GM12801 (cell line): Measurements from ENCODE around the gene PTPRN2.

Experiments
- TF ChIP-seq, protein P1 (sequence below): IDR thresholded peaks from one replicate; pipeline ENCODE4 v1.5.1; 2011; ENCODE audit warnings: control low read depth; ENCODE audit not compliant: insufficient read length; ENCODE audit errors: extremely low read depth

PTPRN2 gene

DNA sequence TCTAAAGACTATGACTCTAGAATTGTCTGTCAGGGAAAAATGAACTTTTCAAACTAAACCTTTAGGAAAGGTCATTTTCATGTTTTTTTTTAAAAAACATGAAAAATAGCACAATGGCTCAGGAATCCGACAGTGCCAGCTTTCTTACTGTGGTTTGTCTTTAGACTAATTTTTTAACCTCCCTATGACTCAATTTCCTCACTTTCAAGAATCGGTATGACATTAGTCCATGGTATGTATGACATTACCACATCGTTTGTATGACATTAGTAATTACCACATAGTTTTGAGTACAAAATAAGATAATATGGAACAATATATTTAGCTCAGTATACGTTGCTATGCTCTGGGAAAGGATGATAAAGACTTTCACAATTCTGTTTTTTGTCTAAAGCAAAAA is 383.2 kb downstream of the PTPRN2 start:
- TF ChIP-seq, protein P1, sequence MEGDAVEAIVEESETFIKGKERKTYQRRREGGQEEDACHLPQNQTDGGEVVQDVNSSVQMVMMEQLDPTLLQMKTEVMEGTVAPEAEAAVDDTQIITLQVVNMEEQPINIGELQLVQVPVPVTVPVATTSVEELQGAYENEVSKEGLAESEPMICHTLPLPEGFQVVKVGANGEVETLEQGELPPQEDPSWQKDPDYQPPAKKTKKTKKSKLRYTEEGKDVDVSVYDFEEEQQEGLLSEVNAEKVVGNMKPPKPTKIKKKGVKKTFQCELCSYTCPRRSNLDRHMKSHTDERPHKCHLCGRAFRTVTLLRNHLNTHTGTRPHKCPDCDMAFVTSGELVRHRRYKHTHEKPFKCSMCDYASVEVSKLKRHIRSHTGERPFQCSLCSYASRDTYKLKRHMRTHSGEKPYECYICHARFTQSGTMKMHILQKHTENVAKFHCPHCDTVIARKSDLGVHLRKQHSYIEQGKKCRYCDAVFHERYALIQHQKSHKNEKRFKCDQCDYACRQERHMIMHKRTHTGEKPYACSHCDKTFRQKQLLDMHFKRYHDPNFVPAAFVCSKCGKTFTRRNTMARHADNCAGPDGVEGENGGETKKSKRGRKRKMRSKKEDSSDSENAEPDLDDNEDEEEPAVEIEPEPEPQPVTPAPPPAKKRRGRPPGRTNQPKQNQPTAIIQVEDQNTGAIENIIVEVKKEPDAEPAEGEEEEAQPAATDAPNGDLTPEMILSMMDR = no peak

DNA sequence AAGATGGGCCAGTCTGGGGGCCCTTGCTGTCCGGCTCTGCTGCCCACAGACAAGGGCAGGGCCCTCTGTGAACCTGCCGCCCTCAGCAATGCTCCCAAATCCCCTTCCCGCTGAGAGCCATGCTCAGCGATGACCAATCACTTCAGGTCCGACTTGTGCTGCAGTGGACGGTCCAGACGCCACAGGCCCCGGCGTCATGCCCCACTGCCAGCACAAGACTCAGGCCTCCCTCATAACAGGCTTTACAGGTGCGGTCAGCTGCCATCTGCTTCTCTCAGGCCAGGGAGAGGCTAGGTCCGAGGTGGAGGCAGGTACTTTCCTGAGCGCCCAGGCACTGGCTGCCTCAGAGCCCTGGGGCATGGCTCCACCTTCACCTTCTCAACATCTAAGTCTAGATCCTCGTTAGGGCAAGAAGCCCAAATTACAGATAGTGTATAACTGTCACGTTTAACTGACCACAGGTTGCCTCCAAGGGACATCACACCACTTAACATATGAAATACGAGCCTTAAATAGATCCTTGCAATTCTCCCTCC is 393.2 kb downstream of the PTPRN2 start:
- TF ChIP-seq, protein P1 = no peak

DNA sequence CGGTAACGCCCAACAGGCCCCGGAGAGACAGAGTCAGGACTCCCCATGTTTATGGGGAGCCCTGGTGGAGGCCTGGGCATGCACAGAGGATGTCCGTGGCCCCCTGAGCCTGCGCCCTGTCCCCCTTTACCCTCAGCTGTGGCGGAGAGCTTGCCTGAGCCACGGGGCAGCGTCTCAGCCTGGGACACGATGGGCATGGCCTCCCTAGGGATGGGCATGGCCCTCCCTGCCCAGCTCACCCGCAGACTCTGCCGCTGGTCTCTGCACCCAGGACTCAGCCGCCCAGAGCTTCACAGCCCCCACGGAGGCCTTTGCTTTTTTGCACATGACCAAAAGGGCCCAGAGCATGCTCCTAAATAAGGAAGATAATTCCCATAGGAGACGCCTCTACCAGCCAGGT is 394.2 kb downstream of the PTPRN2 start:
- TF ChIP-seq, protein P1 = no peak

- TF ChIP-seq, protein P1 = no peak
Observed at GRCh38 chr7:158192956-158193355, 394.7 kb downstream of the PTPRN2 start.

DNA sequence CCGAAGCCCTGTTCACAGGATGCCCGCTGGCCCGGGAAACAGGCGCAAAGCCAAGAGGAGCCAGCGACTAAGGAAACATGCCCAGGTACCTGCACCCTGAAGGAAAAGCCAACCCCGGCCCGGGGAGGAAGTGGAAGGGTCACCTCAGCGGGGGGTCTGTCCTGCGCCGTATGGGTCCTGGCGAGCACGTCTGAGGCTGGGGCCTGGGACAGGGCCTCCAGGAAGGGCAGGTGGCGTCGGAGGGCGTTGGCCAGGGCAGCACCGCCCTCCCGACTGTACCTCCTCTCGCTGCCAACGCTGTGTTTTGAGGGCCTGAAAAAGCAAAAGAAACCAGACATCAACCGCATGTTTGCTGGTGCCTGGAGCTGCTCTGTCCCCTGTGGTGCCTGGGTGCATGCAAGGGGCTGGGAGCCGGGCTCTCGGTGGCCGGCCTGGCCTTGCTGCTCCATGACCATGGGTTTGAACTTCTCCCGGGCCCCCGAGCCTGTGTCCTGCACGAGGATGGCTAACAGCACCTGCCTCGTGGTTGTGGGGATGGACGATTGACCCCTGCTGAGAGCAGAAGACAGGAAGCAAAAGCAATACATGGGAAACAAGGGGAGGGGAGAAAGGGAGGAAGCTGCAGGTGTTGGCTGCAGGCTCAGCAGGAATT is 395.3 kb downstream of the PTPRN2 start:
- TF ChIP-seq, protein P1 = no peak

DNA sequence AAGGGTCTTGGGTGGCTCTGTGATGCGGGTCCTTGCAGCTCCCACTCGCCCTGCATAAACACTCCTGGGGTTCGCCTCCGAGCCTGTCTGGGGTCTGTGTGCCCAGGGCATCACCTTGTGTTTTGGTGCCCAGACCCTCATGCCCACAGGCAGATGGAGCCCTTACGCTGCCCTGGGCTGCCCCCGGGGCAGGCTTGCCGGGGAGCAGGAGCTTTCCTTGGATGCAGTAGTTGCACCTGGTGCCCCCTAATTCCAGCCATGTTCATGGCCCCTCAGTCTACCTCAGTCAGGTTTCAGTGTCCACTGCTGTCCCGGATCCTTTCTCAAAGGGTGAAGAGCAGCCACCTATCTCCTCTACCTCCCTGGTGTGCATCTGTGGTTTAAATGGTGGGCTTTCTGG is 396.0 kb downstream of the PTPRN2 start:
- TF ChIP-seq, protein P1 = no peak

DNA sequence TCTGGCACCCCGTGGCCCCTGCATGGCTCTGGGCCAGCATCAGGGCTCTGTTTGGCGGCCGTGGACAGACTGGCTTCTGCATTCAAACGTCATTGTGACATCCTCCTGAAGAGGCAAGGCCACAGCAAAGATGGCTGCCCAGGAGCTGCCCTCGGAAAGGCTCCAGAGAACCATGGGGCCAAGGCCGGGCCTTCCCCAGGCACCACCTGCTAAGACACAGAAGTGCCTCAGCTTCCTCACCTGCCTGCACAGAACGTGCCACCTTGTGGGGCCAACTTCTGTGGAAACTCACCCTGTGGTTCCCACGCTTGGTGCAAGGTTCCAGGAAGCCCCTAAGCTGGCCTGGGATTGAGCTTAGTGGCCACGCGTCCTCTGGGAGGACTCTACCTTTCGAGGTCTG is 396.9 kb downstream of the PTPRN2 start:
- TF ChIP-seq, protein P1 = no peak

GRCh38 chr7:158188676-158189075 is 398.9 kb downstream of the PTPRN2 start:
- TF ChIP-seq, protein P1 = no peak
